ENCODE data around the gene RTKN2.

GRCh38 chr10:62297857-62298256 lies 29.2 kb upstream of the RTKN2 start:
- TF ChIP-seq CTCF (IDR thresholded peaks at IDR 0.05) = no peak
- TF ChIP-seq POLR2A (IDR thresholded peaks at IDR 0.05) = no peak
